ENCODE measurements around the gene ZNF20. TPM values are rescaled to one million over a fixed set of nuclear protein-coding genes. Genes with fewer than 3 reads are reported as not detected.

ZNF20 gene
- polyA plus RNA-seq, 1 donor from 2014 or later, result 12.0 TPM

DNA sequence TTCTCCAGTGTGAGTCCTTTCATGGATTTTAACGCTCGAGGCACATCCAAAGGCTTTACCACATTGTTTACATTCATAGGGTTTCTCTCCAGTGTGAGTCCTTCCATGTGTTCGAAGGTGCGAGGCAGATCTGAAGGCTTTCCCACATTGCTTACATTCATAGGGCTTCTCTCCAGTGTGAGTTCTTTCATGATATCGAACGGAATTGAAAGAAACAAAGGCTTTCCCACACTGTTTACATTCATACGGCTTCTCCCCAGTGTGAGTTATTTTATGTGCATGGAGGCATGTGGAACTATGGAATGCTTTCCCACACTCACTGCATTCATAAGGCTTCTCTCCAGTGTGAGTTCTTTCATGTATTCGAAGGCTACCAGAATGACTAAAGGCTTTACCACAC, 5.2 kb upstream of the ZNF20 start:
- Histone ChIP-seq H4K20me1 (ENCODE audit: insufficient read depth) (no peaks in the 10 kb centered on the region), H3K4me2 (ENCODE audit: low read length) (no peak overlapping the region), H3K9me3 (ENCODE audit: low read length) (peaks cover 4% of the 10 kb centered on the region), H3K27me3 (ENCODE audit: insufficient read depth, low read depth, low read length) (no peaks in the 10 kb centered on the region), H3K79me2 (replicated peaks; ENCODE audit: insufficient read depth, low read length) (peaks cover 17% of the 10 kb centered on the region), H3F3A (ENCODE audit: insufficient read depth, low read length, poor library complexity, severe bottlenecking) (no peaks in the 10 kb centered on the region), H2AFZ (ENCODE audit: low read depth, low read length) (no peak overlapping the region), H3K4me3 (ENCODE audit: low read length) (no peak overlapping the region), H3K9me2 (ENCODE audit: insufficient read depth, low read length) (no peaks in the 10 kb centered on the region), H3K9ac (ENCODE audit: low read length) (no peak overlapping the region), H3K36me3 (ENCODE audit: insufficient read depth, low read length) (peaks cover 19% of the 10 kb centered on the region), H3K27ac (ENCODE audit: low read length) (no peak overlapping the region)
- no peak for TF ChIP-seq CTCF (IDR thresholded peaks at IDR 0.05; ENCODE audit: poor library complexity, severe bottlenecking)
- no peak for TF ChIP-seq POLR2AphosphoS5 (IDR thresholded peaks at IDR 0.05)
- no peak for TF ChIP-seq TAF1 (IDR thresholded peaks at IDR 0.05; ENCODE audit: low read depth)
- no peak for TF ChIP-seq EP300 (conservative IDR thresholded peaks at IDR 0.05; ENCODE audit: poor library complexity, severe bottlenecking)
- no peak for TF ChIP-seq EZH2 (IDR thresholded peaks at IDR 0.05; ENCODE audit: borderline replicate concordance, insufficient read depth, low read length, poor library complexity, severe bottlenecking)
- TF ChIP-seq SMC3 (conservative IDR thresholded peaks at IDR 0.05; ENCODE audit: poor library complexity), result no peak
- TF ChIP-seq, protein P1, sequence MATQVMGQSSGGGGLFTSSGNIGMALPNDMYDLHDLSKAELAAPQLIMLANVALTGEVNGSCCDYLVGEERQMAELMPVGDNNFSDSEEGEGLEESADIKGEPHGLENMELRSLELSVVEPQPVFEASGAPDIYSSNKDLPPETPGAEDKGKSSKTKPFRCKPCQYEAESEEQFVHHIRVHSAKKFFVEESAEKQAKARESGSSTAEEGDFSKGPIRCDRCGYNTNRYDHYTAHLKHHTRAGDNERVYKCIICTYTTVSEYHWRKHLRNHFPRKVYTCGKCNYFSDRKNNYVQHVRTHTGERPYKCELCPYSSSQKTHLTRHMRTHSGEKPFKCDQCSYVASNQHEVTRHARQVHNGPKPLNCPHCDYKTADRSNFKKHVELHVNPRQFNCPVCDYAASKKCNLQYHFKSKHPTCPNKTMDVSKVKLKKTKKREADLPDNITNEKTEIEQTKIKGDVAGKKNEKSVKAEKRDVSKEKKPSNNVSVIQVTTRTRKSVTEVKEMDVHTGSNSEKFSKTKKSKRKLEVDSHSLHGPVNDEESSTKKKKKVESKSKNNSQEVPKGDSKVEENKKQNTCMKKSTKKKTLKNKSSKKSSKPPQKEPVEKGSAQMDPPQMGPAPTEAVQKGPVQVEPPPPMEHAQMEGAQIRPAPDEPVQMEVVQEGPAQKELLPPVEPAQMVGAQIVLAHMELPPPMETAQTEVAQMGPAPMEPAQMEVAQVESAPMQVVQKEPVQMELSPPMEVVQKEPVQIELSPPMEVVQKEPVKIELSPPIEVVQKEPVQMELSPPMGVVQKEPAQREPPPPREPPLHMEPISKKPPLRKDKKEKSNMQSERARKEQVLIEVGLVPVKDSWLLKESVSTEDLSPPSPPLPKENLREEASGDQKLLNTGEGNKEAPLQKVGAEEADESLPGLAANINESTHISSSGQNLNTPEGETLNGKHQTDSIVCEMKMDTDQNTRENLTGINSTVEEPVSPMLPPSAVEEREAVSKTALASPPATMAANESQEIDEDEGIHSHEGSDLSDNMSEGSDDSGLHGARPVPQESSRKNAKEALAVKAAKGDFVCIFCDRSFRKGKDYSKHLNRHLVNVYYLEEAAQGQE (IDR thresholded peaks at IDR 0.05; ENCODE audit: borderline replicate concordance), result no peak
- TF ChIP-seq RAD21 (conservative IDR thresholded peaks at IDR 0.05), result no peak
- TF ChIP-seq MXI1 (conservative IDR thresholded peaks at IDR 0.05; ENCODE audit: poor library complexity, severe bottlenecking), result no peak

DNA sequence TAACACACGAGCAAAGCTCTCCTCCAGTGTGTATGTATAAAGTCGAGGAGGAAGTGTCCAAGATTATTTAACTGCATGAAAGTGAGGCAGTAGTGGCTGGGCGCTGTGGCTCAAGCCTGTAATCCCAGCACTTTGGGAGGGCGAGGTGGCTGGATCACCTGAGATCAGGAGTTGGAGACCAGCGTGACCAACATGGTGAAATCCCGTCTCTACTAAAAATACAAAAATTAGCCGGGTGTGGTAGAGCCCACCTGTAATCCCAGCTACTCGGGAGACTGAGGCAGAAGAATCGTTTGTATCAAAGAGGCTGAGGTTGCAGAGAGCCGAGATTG, 1.2 kb upstream of the ZNF20 start:
- Histone ChIP-seq H3F3A (ENCODE audit: insufficient read depth, low read length, poor library complexity, severe bottlenecking) (no peaks in the 10 kb centered on the region), H3K9ac (ENCODE audit: low read length) (no peak overlapping the region), H3K27ac (ENCODE audit: low read length) (no peak overlapping the region), H3K27me3 (ENCODE audit: insufficient read depth, low read depth, low read length) (no peaks in the 10 kb centered on the region), H3K9me3 (ENCODE audit: low read length) (peaks cover 4% of the 10 kb centered on the region), H3K4me2 (ENCODE audit: low read length) (no peak overlapping the region), H3K36me3 (ENCODE audit: insufficient read depth, low read length) (peaks cover 15% of the 10 kb centered on the region), H3K4me3 (ENCODE audit: low read length) (no peak overlapping the region), H3K9me2 (ENCODE audit: insufficient read depth, low read length) (no peaks in the 10 kb centered on the region), H3K79me2 (replicated peaks; ENCODE audit: insufficient read depth, low read length) (peaks cover 28% of the 10 kb centered on the region), H4K20me1 (ENCODE audit: insufficient read depth) (no peaks in the 10 kb centered on the region), H2AFZ (ENCODE audit: low read depth, low read length) (no peak overlapping the region)
- TF ChIP-seq EP300 (conservative IDR thresholded peaks at IDR 0.05; ENCODE audit: poor library complexity, severe bottlenecking), result no peak
- TF ChIP-seq CTCF (IDR thresholded peaks at IDR 0.05; ENCODE audit: poor library complexity, severe bottlenecking), result no peak
- no peak for TF ChIP-seq MXI1 (conservative IDR thresholded peaks at IDR 0.05; ENCODE audit: poor library complexity, severe bottlenecking)
- TF ChIP-seq TAF1 (IDR thresholded peaks at IDR 0.05; ENCODE audit: low read depth), result no peak
- no peak for TF ChIP-seq SMC3 (conservative IDR thresholded peaks at IDR 0.05; ENCODE audit: poor library complexity)
- TF ChIP-seq, protein P1 (IDR thresholded peaks at IDR 0.05; ENCODE audit: borderline replicate concordance), result no peak
- no peak for TF ChIP-seq EZH2 (IDR thresholded peaks at IDR 0.05; ENCODE audit: borderline replicate concordance, insufficient read depth, low read length, poor library complexity, severe bottlenecking)
